Measurements from ENCODE around the gene HS3ST4. TPM values are rescaled to one million over a fixed set of nuclear protein-coding genes. Genes with fewer than 3 reads are reported as not detected.
"Not testable (repeated sequence)": the region's sequence is repeated elsewhere in the genome, so short reads cannot be mapped to it uniquely, and the experiment has no call there.

Gene HS3ST4
- total RNA-seq, 1 donor from 2014 or later = 1.1 TPM

- peaks cover 5% of the 10 kb centered on the region for H3K9me3 Mint-ChIP-seq (ENCODE audit: unreplicated experiment)
- no peak for DNase-seq
- TF ChIP-seq CTCF (IDR thresholded peaks at IDR 0.05; ENCODE audit: partially characterized antibody, unreplicated experiment) = no peak
- peaks cover 9% of the 10 kb centered on the region for H3K27me3 Mint-ChIP-seq (ENCODE audit: unreplicated experiment)
- no peaks in the 10 kb centered on the region for H3K4me1 Mint-ChIP-seq (ENCODE audit: low read depth, unreplicated experiment)
- H3K4me3 Mint-ChIP-seq (ENCODE audit: unreplicated experiment) = no peak overlapping the region
- no peaks in the 10 kb centered on the region for H3K36me3 Mint-ChIP-seq (ENCODE audit: unreplicated experiment)
- no peak overlapping the region for H3K27ac Mint-ChIP-seq (ENCODE audit: unreplicated experiment)
Observed at GRCh38 chr16:25764466-25764865, 72.7 kb downstream of the HS3ST4 start.

- Mint-ChIP-seq H3K27ac (ENCODE audit: unreplicated experiment) (no peak overlapping the region), H3K4me1 (ENCODE audit: low read depth, unreplicated experiment) (no peaks in the 10 kb centered on the region), H3K4me3 (ENCODE audit: unreplicated experiment) (no peak overlapping the region), H3K9me3 (ENCODE audit: unreplicated experiment) (no peaks in the 10 kb centered on the region), H3K27me3 (ENCODE audit: unreplicated experiment) (no peaks in the 10 kb centered on the region), H3K36me3 (ENCODE audit: unreplicated experiment) (peaks cover 6% of the 10 kb centered on the region)
- no peak for DNase-seq
- no peak for TF ChIP-seq CTCF (IDR thresholded peaks at IDR 0.05; ENCODE audit: partially characterized antibody, unreplicated experiment)
Observed at GRCh38 chr16:25771216-25771615, 79.5 kb downstream of the HS3ST4 start.

GRCh38 chr16:25771812-25772568, 80.2 kb downstream of the HS3ST4 start:
- Mint-ChIP-seq H3K4me1 (ENCODE audit: low read depth, unreplicated experiment) (no peaks in the 10 kb centered on the region), H3K9me3 (ENCODE audit: unreplicated experiment) (no peaks in the 10 kb centered on the region), H3K4me3 (ENCODE audit: unreplicated experiment) (no peak overlapping the region), H3K27ac (ENCODE audit: unreplicated experiment) (no peak overlapping the region), H3K27me3 (ENCODE audit: unreplicated experiment) (no peaks in the 10 kb centered on the region), H3K36me3 (ENCODE audit: unreplicated experiment) (peaks cover 6% of the 10 kb centered on the region)
- no peak for DNase-seq
- no peak for TF ChIP-seq CTCF (IDR thresholded peaks at IDR 0.05; ENCODE audit: partially characterized antibody, unreplicated experiment)

- not testable (repeated sequence) for H3K9me3 Mint-ChIP-seq (ENCODE audit: unreplicated experiment); H3K36me3 Mint-ChIP-seq (ENCODE audit: unreplicated experiment); H3K27ac Mint-ChIP-seq (ENCODE audit: unreplicated experiment); DNase-seq; H3K27me3 Mint-ChIP-seq (ENCODE audit: unreplicated experiment); H3K4me3 Mint-ChIP-seq (ENCODE audit: unreplicated experiment); H3K4me1 Mint-ChIP-seq (ENCODE audit: low read depth, unreplicated experiment)
Observed at GRCh38 chr16:25776214-25776613, 84.5 kb downstream of the HS3ST4 start.

- no peak for TF ChIP-seq CTCF (IDR thresholded peaks at IDR 0.05; ENCODE audit: partially characterized antibody, unreplicated experiment)
Observed at GRCh38 chr16:25783226-25783625, 91.5 kb downstream of the HS3ST4 start.

More at GRCh38 chr16:25783226-25783625, 91.5 kb downstream of the HS3ST4 start:
- Mint-ChIP-seq H3K4me3 (ENCODE audit: unreplicated experiment) (no peak overlapping the region), H3K9me3 (ENCODE audit: unreplicated experiment) (peaks cover 2% of the 10 kb centered on the region), H3K4me1 (ENCODE audit: low read depth, unreplicated experiment) (no peaks in the 10 kb centered on the region), H3K27me3 (ENCODE audit: unreplicated experiment) (no peaks in the 10 kb centered on the region), H3K36me3 (ENCODE audit: unreplicated experiment) (no peaks in the 10 kb centered on the region), H3K27ac (ENCODE audit: unreplicated experiment) (no peak overlapping the region)
- no peak for DNase-seq

All from glutamatergic neuron (in vitro differentiated cells).